HL-60 (cell line): Measurements from ENCODE around the gene CHST11.

ENCODE experiments used
- DNase-seq, 2 experiments: peaks; one replicate each; pipeline ENCODE4 v3.0.0-alpha.2; 2010 to 2020; ENCODE audit warnings: low read depth in 1 of 2, low spot score in 1 of 2
- H3K27ac ChIP-seq: fragments of 250-450 bp; sonication (Bioruptor Pico); replicated peaks from 2 replicates; pipeline ENCODE4 v1.5.1; 2020; ENCODE audit warnings: mild to moderate bottlenecking, moderate library complexity
- H3K27me3 ChIP-seq: fragments of 250-450 bp; sonication (Bioruptor Pico); 2 replicates; pipeline ENCODE4 v1.5.1; 2021; ENCODE audit warnings: mild to moderate bottlenecking, moderate library complexity; ENCODE audit not compliant: insufficient read depth, poor library complexity, severe bottlenecking
- H3K4me3 ChIP-seq: replicated peaks from 2 replicates; pipeline ENCODE4 v1.5.1; 2011; ENCODE audit warnings: mild to moderate bottlenecking, control low read depth, low read length; ENCODE audit not compliant: insufficient read depth
- GABPA ChIP-seq: IDR thresholded peaks from 2 replicates; pipeline ENCODE4 v1.6.1; 2012; ENCODE audit warnings: low read depth
- POLR2AphosphoS5 ChIP-seq: IDR thresholded peaks from 2 replicates; pipeline ENCODE4 v1.6.1; 2012; ENCODE audit warnings: low read depth
- SPI1 ChIP-seq: IDR thresholded peaks from 2 replicates; pipeline ENCODE4 v1.6.1; 2012; ENCODE audit warnings: low read depth, mild to moderate bottlenecking, borderline replicate concordance
- TF ChIP-seq, protein P1 (sequence below): IDR thresholded peaks from one replicate; pipeline ENCODE4 v1.5.1; 2011; ENCODE audit warnings: low read length, control low read depth, inconsistent platforms; ENCODE audit not compliant: insufficient read depth
- TF ChIP-seq, protein P2 (sequence below): IDR thresholded peaks from 2 replicates; pipeline ENCODE4 v1.6.1; 2012; ENCODE audit warnings: low read depth; ENCODE audit not compliant: insufficient replicate concordance

The CHST11 gene

DNA sequence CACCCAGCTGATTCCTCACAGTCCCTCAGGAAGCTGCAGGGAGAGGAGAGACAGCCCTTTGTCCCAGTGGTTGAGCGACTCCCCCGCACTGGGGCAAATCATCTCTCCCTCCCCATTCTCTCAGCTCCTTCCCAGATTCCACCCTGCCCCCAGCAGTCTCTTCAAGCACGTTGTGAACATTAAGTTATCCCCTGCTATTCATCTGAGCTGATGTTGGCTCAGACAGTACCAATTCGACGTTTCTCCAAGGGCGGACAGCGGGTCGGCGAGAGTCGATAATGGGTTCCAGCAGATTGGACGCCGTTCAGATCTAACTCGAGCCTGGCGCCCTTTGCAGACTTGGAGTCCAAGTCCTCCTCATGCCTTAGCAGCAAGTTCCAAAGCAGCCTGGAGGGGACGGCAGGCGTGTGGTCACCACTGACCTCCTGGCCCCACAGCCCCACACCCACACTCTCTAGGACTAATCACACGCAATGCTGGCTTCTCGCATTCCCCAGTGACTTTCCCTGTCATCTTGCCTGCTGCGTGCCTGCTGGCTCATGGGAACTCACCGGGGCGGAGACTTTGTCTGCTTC is 245.9 kb downstream of the CHST11 start:
- no peak overlapping the region for H3K27ac ChIP-seq
- TF ChIP-seq GABPA (no peak), SPI1 (no peak), POLR2AphosphoS5 (no peak)
- TF ChIP-seq, protein P1, sequence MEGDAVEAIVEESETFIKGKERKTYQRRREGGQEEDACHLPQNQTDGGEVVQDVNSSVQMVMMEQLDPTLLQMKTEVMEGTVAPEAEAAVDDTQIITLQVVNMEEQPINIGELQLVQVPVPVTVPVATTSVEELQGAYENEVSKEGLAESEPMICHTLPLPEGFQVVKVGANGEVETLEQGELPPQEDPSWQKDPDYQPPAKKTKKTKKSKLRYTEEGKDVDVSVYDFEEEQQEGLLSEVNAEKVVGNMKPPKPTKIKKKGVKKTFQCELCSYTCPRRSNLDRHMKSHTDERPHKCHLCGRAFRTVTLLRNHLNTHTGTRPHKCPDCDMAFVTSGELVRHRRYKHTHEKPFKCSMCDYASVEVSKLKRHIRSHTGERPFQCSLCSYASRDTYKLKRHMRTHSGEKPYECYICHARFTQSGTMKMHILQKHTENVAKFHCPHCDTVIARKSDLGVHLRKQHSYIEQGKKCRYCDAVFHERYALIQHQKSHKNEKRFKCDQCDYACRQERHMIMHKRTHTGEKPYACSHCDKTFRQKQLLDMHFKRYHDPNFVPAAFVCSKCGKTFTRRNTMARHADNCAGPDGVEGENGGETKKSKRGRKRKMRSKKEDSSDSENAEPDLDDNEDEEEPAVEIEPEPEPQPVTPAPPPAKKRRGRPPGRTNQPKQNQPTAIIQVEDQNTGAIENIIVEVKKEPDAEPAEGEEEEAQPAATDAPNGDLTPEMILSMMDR = no peak
- TF ChIP-seq, protein P2, sequence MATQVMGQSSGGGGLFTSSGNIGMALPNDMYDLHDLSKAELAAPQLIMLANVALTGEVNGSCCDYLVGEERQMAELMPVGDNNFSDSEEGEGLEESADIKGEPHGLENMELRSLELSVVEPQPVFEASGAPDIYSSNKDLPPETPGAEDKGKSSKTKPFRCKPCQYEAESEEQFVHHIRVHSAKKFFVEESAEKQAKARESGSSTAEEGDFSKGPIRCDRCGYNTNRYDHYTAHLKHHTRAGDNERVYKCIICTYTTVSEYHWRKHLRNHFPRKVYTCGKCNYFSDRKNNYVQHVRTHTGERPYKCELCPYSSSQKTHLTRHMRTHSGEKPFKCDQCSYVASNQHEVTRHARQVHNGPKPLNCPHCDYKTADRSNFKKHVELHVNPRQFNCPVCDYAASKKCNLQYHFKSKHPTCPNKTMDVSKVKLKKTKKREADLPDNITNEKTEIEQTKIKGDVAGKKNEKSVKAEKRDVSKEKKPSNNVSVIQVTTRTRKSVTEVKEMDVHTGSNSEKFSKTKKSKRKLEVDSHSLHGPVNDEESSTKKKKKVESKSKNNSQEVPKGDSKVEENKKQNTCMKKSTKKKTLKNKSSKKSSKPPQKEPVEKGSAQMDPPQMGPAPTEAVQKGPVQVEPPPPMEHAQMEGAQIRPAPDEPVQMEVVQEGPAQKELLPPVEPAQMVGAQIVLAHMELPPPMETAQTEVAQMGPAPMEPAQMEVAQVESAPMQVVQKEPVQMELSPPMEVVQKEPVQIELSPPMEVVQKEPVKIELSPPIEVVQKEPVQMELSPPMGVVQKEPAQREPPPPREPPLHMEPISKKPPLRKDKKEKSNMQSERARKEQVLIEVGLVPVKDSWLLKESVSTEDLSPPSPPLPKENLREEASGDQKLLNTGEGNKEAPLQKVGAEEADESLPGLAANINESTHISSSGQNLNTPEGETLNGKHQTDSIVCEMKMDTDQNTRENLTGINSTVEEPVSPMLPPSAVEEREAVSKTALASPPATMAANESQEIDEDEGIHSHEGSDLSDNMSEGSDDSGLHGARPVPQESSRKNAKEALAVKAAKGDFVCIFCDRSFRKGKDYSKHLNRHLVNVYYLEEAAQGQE = no peak

DNA sequence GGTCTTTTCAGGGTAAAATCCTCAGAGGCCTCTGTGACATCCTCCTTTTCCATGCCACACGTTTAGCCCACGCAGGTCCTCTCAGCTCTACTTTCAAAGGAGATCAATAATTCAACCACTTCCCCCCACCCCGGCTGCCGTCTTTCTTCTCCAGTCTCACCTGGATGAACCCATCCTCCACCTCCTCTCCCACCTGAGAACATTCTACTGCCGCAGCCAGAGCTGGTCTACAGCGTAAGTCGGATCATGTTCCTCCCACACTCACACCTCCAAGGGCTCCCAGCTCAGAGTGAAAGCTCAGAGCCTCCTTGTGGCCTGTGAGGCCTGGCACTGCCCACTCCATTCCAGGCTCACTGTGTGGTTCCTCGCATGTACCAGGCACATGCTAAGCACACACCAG is 246.6 kb downstream of the CHST11 start:
- no peaks in the 10 kb centered on the region for H3K27me3 ChIP-seq
- H3K27ac ChIP-seq = no peak overlapping the region
- TF ChIP-seq POLR2AphosphoS5 (no peak), SPI1 (no peak), GABPA (no peak)
- TF ChIP-seq, protein P2 = no peak
- TF ChIP-seq, protein P1 = no peak
- H3K4me3 ChIP-seq = no peak overlapping the region
- DNase-seq = no peak

More for the DNA sequence above, 245.9 kb downstream of the CHST11 start:
- no peaks in the 10 kb centered on the region for H3K27me3 ChIP-seq
- DNase-seq = no peak
- no peak overlapping the region for H3K4me3 ChIP-seq

DNA sequence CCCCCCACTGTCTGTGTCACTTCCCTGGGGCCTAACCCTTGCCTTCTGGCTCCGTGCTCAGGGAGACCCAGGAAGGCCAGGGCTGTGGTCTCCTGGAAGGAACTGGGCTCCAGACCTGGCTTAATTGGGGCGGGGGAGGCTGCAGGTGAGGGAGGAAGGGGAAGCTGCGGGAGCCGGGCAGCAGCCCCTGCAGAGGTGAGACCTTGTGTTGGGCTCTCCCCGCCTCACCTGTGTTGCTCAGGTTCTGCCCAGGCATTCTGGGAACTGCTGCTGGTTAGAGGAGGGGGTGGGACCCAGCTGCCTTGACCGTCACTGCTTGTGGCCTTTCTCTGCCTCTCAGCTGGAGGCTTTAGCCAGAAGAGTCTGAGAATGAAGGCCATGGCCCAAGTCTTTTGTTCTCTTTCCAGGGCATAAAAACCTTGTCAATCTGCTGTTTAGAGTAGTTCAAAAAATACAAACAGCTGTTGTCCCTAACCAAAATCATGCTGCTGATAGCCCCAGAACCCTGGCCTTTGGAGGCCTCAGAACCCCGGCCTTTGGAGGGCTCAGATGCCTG is 247.6 kb downstream of the CHST11 start:
- H3K27ac ChIP-seq = no peak overlapping the region
- no peak overlapping the region for H3K4me3 ChIP-seq
- TF ChIP-seq SPI1 = no peak
- no peak for TF ChIP-seq POLR2AphosphoS5
- TF ChIP-seq, protein P2 = no peak
- TF ChIP-seq, protein P1 = no peak
- no peak for TF ChIP-seq GABPA

More for the DNA sequence above, 247.6 kb downstream of the CHST11 start:
- DNase-seq = no peak
- no peaks in the 10 kb centered on the region for H3K27me3 ChIP-seq
